H1 (cell line): Measurements from ENCODE around the gene PIEZO1. TPM values are rescaled to one million over a fixed set of nuclear protein-coding genes. Genes with fewer than 3 reads are reported as not detected.

Experiments
- CTCF ChIA-PET: fragments of 300-600 bp; sonication (Branson Sonifier 250); formaldehyde crosslinking; loops from one replicate; lab custom pipeline; 2021; ENCODE audit not compliant: partially characterized antibody; lab: Charles Lee
- POLR2A ChIA-PET: fragments of 300-600 bp; sonication (Branson Sonifier 250); formaldehyde crosslinking; loops from one replicate; lab custom pipeline; 2021; ENCODE audit warnings: inconsistent platforms; ENCODE audit not compliant: partially characterized antibody; lab: Charles Lee
- DNase-seq, 2 experiments: peaks; one replicate each; pipeline versions ENCODE4 v3.0.0 to v3.0.0-alpha.2; 2010 to 2022; ENCODE audit warnings: low spot score in 2 of 2, low read depth in 1 of 2, mixed read lengths in 1 of 2
- FAIRE-seq: peaks from 2 replicates; lab custom pipeline; 2011; peaks lifted over from hg19 to GRCh38; lab: Jason Lieb, UNC
- H2AFZ ChIP-seq: 2 replicates; pipeline ENCODE4 v1.8.1; 2012; ENCODE audit warnings: low read length, inconsistent platforms
- H2AK5ac ChIP-seq: 2 replicates; pipeline ENCODE4 v1.6.1; 2013; ENCODE audit warnings: low read depth, low read length
- H2BK120ac ChIP-seq: replicated peaks from 2 replicates; pipeline ENCODE3; 2013; ENCODE audit warnings: low read depth, low read length, inconsistent platforms
- H2BK12ac ChIP-seq: 2 replicates; pipeline ENCODE4 v1.6.1; 2013; ENCODE audit warnings: low read depth, low read length
- H2BK15ac ChIP-seq: 2 replicates; pipeline ENCODE4 v1.6.1; 2013; ENCODE audit warnings: low read length
- H2BK20ac ChIP-seq: 2 replicates; pipeline ENCODE4 v1.6.1; 2013; ENCODE audit warnings: low read length
- H2BK5ac ChIP-seq: 2 replicates; pipeline ENCODE4 v1.6.1; 2013; ENCODE audit warnings: low read depth, low read length
- H3K14ac ChIP-seq: 2 replicates; pipeline ENCODE4 v1.6.1; 2013; ENCODE audit warnings: inconsistent platforms; ENCODE audit not compliant: insufficient read length
- H3K18ac ChIP-seq: 2 replicates; pipeline ENCODE4 v1.6.1; 2013; ENCODE audit warnings: low read length; ENCODE audit errors: extremely low read depth
- H3K23ac ChIP-seq: 2 replicates; pipeline ENCODE4 v1.6.1; 2013; ENCODE audit warnings: inconsistent platforms; ENCODE audit not compliant: insufficient read length
- H3K23me2 ChIP-seq: 2 replicates; pipeline ENCODE4 v1.6.1; 2013; ENCODE audit warnings: low read depth, low read length
- H3K27ac ChIP-seq: 2 replicates; pipeline ENCODE4 v1.6.1; 2011; ENCODE audit warnings: low read depth, low read length, inconsistent platforms
- H3K27me3 ChIP-seq, 4 experiments: replicated peaks in 1 of 4; 1 replicate in 1 of 4; 2 replicates in 3 of 4; pipeline versions ENCODE4 v1.6.1 to v1.8.1; 2011 to 2013; ENCODE audit warnings: low read length in 3 of 4, mild to moderate bottlenecking in 3 of 4, inconsistent platforms in 2 of 4, mixed read lengths in 2 of 4, moderate library complexity in 1 of 4; ENCODE audit not compliant: control insufficient read depth in 3 of 4, insufficient read depth in 3 of 4; ENCODE audit errors: extremely low read depth in 1 of 4
- H3K36me3 ChIP-seq, 4 experiments: 2 replicates each; pipeline versions ENCODE4 v1.6.1 to v1.8.1; 2011 to 2013; ENCODE audit warnings: mild to moderate bottlenecking in 4 of 4, low read length in 3 of 4, moderate library complexity in 2 of 4, control low read depth in 1 of 4, inconsistent platforms in 1 of 4; ENCODE audit not compliant: insufficient read depth in 4 of 4, control insufficient read depth in 2 of 4
- H3K4ac ChIP-seq: replicated peaks from 2 replicates; pipeline ENCODE3; 2013; ENCODE audit warnings: low read length, low read depth, mixed read lengths, inconsistent platforms; ENCODE audit not compliant: insufficient read length
- H3K4me1 ChIP-seq, 4 experiments: replicated peaks in 1 of 4; 1 replicate in 1 of 4; 2 replicates in 3 of 4; pipeline versions ENCODE4 v1.6.1 to v1.8.1; 2011 to 2013; ENCODE audit warnings: low read length in 3 of 4, inconsistent platforms in 2 of 4, mixed read lengths in 1 of 4; ENCODE audit not compliant: insufficient read depth in 4 of 4, control insufficient read depth in 3 of 4
- H3K4me2 ChIP-seq, 2 experiments: 2 replicates each; pipeline versions ENCODE4 v1.6.1 to v1.8.1; 2011 to 2013; ENCODE audit warnings: low read depth in 2 of 2, low read length in 2 of 2, control low read depth in 1 of 2, inconsistent platforms in 1 of 2, mild to moderate bottlenecking in 1 of 2; ENCODE audit not compliant: insufficient read depth in 1 of 2
- H3K4me3 ChIP-seq, 4 experiments: fragments of 200-600, 300-600 bp in 1 of 4; sonication (generic), shearing (Covaris generic), sonication (Bioruptor Twin) in 1 of 4; 2 replicates each; pipeline versions ENCODE4 v1.5.1 to v1.8.1; 2011 to 2016; ENCODE audit warnings: low read length in 4 of 4, low read depth in 3 of 4, control low read depth in 2 of 4, inconsistent platforms in 2 of 4, mild to moderate bottlenecking in 2 of 4, mixed read lengths in 1 of 4, moderate library complexity in 1 of 4; ENCODE audit not compliant: insufficient read depth in 2 of 4; ENCODE audit errors: extremely low read depth in 1 of 4
- H3K56ac ChIP-seq: replicated peaks from 2 replicates; pipeline ENCODE3; 2013; ENCODE audit warnings: low read depth, mild to moderate bottlenecking, mixed read lengths, low read length, inconsistent platforms; ENCODE audit not compliant: insufficient read length
- H3K79me1 ChIP-seq: 2 replicates; pipeline ENCODE4 v1.6.1; 2013; ENCODE audit warnings: low read depth, low read length, control low read depth
- H3K79me2 ChIP-seq, 2 experiments: 2 replicates each; pipeline versions ENCODE4 v1.6.1 to v1.8.1; 2012 to 2013; ENCODE audit warnings: low read length in 2 of 2, mild to moderate bottlenecking in 2 of 2, inconsistent platforms in 1 of 2; ENCODE audit not compliant: insufficient read depth in 2 of 2, control insufficient read depth in 1 of 2
- H3K9ac ChIP-seq, 4 experiments: replicated peaks in 1 of 4; 1 replicate in 1 of 4; 2 replicates in 3 of 4; pipeline versions ENCODE4 v1.6.1 to v1.8.1; 2011 to 2013; ENCODE audit warnings: low read depth in 3 of 4, low read length in 3 of 4, control low read depth in 2 of 4, mild to moderate bottlenecking in 2 of 4, moderate library complexity in 2 of 4, inconsistent platforms in 1 of 4; ENCODE audit errors: extremely low read depth in 1 of 4
- H3K9me3 ChIP-seq, 2 experiments: 2 replicates each; pipeline versions ENCODE4 v1.6.1 to v1.8.1; 2012 to 2013; ENCODE audit warnings: mild to moderate bottlenecking in 2 of 2, moderate library complexity in 2 of 2, control low read depth in 1 of 2, inconsistent platforms in 1 of 2, low read depth in 1 of 2, low read length in 1 of 2, mixed read lengths in 1 of 2; ENCODE audit not compliant: insufficient read depth in 2 of 2
- H4K20me1 ChIP-seq, 2 experiments: replicated peaks in 1 of 2; 2 replicates each; pipeline versions ENCODE3 to v1.8.1; 2011 to 2013; ENCODE audit warnings: inconsistent platforms in 2 of 2, low read length in 2 of 2, mild to moderate bottlenecking in 1 of 2; ENCODE audit not compliant: insufficient read depth in 2 of 2, control insufficient read depth in 1 of 2
- H4K5ac ChIP-seq: 2 replicates; pipeline ENCODE4 v1.6.1; 2013; ENCODE audit warnings: low read length, low read depth, mixed read lengths, inconsistent platforms; ENCODE audit not compliant: insufficient read length
- H4K8ac ChIP-seq: 2 replicates; pipeline ENCODE4 v1.8.0; 2013; ENCODE audit warnings: mild to moderate bottlenecking, moderate library complexity, low read length, inconsistent platforms; ENCODE audit not compliant: insufficient read depth; ENCODE audit errors: extremely low read depth
- H4K91ac ChIP-seq: replicated peaks from 2 replicates; pipeline ENCODE3; 2013; ENCODE audit warnings: low read length, mixed read lengths, inconsistent platforms; ENCODE audit not compliant: insufficient read length
- BACH1 ChIP-seq: IDR thresholded peaks from 2 replicates; pipeline ENCODE4 v1.6.1; 2012; ENCODE audit warnings: low read length, improper control_type of control experiment
- BCL11A ChIP-seq, 2 experiments: IDR thresholded peaks; one replicate each; pipeline ENCODE4 v1.6.1; 2011; ENCODE audit warnings: low read depth in 2 of 2, low read length in 2 of 2, mild to moderate bottlenecking in 2 of 2
- BRCA1 ChIP-seq: IDR thresholded peaks from 2 replicates; pipeline ENCODE4 v1.6.1; 2012; ENCODE audit warnings: low read depth, low read length, improper control_type of control experiment
- CEBPB ChIP-seq: IDR thresholded peaks from 2 replicates; pipeline ENCODE4 v1.6.1; 2012; ENCODE audit warnings: low read depth, low read length
- EGR1 ChIP-seq: IDR thresholded peaks from 2 replicates; pipeline ENCODE4 v1.6.1; 2011; ENCODE audit warnings: low read depth, low read length, borderline replicate concordance
- EP300 ChIP-seq, 2 experiments: IDR thresholded peaks; 1 replicate in 1 of 2; 2 replicates in 1 of 2; pipeline ENCODE4 v1.6.1; 2011 to 2012; ENCODE audit warnings: low read depth in 2 of 2, low read length in 2 of 2, mild to moderate bottlenecking in 2 of 2, borderline replicate concordance in 1 of 2, inconsistent platforms in 1 of 2, moderate library complexity in 1 of 2
- RBBP5 ChIP-seq: IDR thresholded peaks from 2 replicates; pipeline ENCODE4 v1.7.1; 2012; ENCODE audit warnings: low read depth, mild to moderate bottlenecking, inconsistent platforms, low read length, moderate library complexity, borderline replicate concordance
- RFX5 ChIP-seq: IDR thresholded peaks from 2 replicates; pipeline ENCODE4 v1.6.1; 2011; ENCODE audit warnings: low read depth, low read length, improper control_type of control experiment, borderline replicate concordance
- SIN3A ChIP-seq, 2 experiments: IDR thresholded peaks in 1 of 2; conservative IDR thresholded peaks in 1 of 2; 2 replicates each; pipeline ENCODE4 v1.6.1; 2011 to 2012; ENCODE audit warnings: low read length in 2 of 2, improper control_type of control experiment in 1 of 2, low read depth in 1 of 2, mild to moderate bottlenecking in 1 of 2
- TEAD4 ChIP-seq: IDR thresholded peaks from 2 replicates; pipeline ENCODE4 v1.6.1; 2012; ENCODE audit warnings: low read depth, low read length, inconsistent platforms, mixed read lengths
- ZNF274 ChIP-seq: IDR thresholded peaks from 2 replicates; pipeline ENCODE4 v1.7.0; 2012; ENCODE audit warnings: low read length, borderline replicate concordance; ENCODE audit errors: extremely low read depth
- WGBS, 2 experiments: shearing (Covaris generic) in 1 of 2; methylation state at CpG; one replicate each; pipeline versions ENCODE4 v1.1.6 to v1.1.7; 2013 to 2015; ENCODE audit warnings: low lambda C conversion rate in 2 of 2, mixed read lengths in 2 of 2, inconsistent platforms in 1 of 2, low coverage in 1 of 2, missing lambda C conversion rate in 1 of 2; ENCODE audit not compliant: insufficient replicate concordance in 2 of 2, insufficient coverage in 1 of 2, insufficient read length in 1 of 2; ENCODE audit errors: extremely low coverage in 1 of 2, missing lambda C conversion rate in 1 of 2; 5-methylcytosine and 5-hydroxymethylcytosine counted together
- polyA plus RNA-seq, 7 experiments: library from polyadenylated mRNA; depleted of rRNA in 3 of 7; stranded (reverse) in 5 of 7; unstranded in 2 of 7; fragments of >200 nt in 5 of 7; fragments of 200-250 nt in 2 of 7; gene quantifications; 1 replicate in 5 of 7; 2 replicates in 1 of 7; 4 replicates in 1 of 7; pipeline versions ENCODE4 v1.2.1 to v1.2.3, GENCODE V29; 2011 to 2013; ENCODE audit warnings: missing spikeins in 2 of 7, mixed read lengths in 2 of 7
- total RNA-seq: library from RNA; stranded (reverse); fragmentation: NEBNext Ultra II Directional; extraction: Animal tissue kit (Norgen Biotek cat#: 25700); gene quantifications from 2 replicates; pipeline ENCODE4 v1.2.1, GENCODE V29; 2021

Gene PIEZO1
- total and polyA plus RNA-seq, 2 of the 8 experiments (the other 6 are each of a cell fraction or from before 2014, with no cell fraction given), result 42.3 to 67.5 TPM

GRCh38 chr16:88721815-88722755, 62.9 kb downstream of the PIEZO1 start:
- H3K9ac ChIP-seq, result no peak overlapping the region
- no peak overlapping the region for H3K56ac ChIP-seq
- no peak overlapping the region for H3K14ac ChIP-seq
- H2AK5ac ChIP-seq, result no peak overlapping the region
- no peak for TF ChIP-seq SIN3A (conservative IDR thresholded peaks at IDR 0.05 in 1 of 2, IDR thresholded peaks at IDR 0.05 in 1 of 2; ENCODE audit: low read depth in 1 of 2, low read length in 2 of 2)
- no peak for TF ChIP-seq BRCA1
- TF ChIP-seq EGR1, result no peak
- TF ChIP-seq RBBP5, result no peak
- no peak for TF ChIP-seq ZNF274
- TF ChIP-seq RFX5, result no peak
- TF ChIP-seq EP300 (IDR thresholded peaks at IDR 0.05; ENCODE audit: borderline replicate concordance in 1 of 2, low read depth in 2 of 2, low read length in 2 of 2), result no peak
- TF ChIP-seq CEBPB, result no peak
- no peak for TF ChIP-seq TEAD4
- TF ChIP-seq BCL11A (IDR thresholded peaks at IDR 0.05; ENCODE audit: low read depth in 2 of 2, low read length in 2 of 2), result no peak
- TF ChIP-seq BACH1, result no peak
- no peak for DNase-seq
- no peak overlapping the region for H3K23ac ChIP-seq
- no peak overlapping the region for H2BK15ac ChIP-seq
- H3K36me3 ChIP-seq, result peaks cover 0 to 27% (median 10%) of the 10 kb centered on the region in 4 experiments; a peak in 5 of 8 replicates
- H3K79me1 ChIP-seq, result no peaks in the 10 kb centered on the region
- H3K4me2 ChIP-seq, result no peak overlapping the region
- no peak overlapping the region for H4K8ac ChIP-seq
- H4K91ac ChIP-seq, result no peak overlapping the region
- H3K27me3 ChIP-seq, result no peaks in the 10 kb centered on the region
- H2AFZ ChIP-seq, result no peak overlapping the region
- CTCF ChIA-PET, result interaction anchor here (1.1 to 4.5 kb wide), 4 partner anchors 15 to 68 kb away, joined by 4 to 24 read pairs (median 6); no protein-coding TSS in a partner anchor
- H3K23me2 ChIP-seq, result no peaks in the 10 kb centered on the region
- H3K4me3 ChIP-seq, result no peak overlapping the region
- no peak for FAIRE-seq
- POLR2A ChIA-PET, result interaction anchor here (0.8 to 1.5 kb wide), 4 partner anchors 11 to 46 kb away, joined by 3 to 6 read pairs (median 4); no protein-coding TSS in a partner anchor
- H2BK20ac ChIP-seq, result no peak overlapping the region
- no peak overlapping the region for H3K18ac ChIP-seq
- WGBS, 2 experiments, result 94% methylated on average over 37 of the region's 61 CpGs; no CpG with 5 or more reads in 1 of the 2 experiments
- no peak overlapping the region for H3K4ac ChIP-seq
- no peak overlapping the region for H2BK120ac ChIP-seq
- no peaks in the 10 kb centered on the region for H3K9me3 ChIP-seq
- H4K5ac ChIP-seq, result no peak overlapping the region
- H4K20me1 ChIP-seq, result peaks cover 0 to 13% of the 10 kb centered on the region in 2 experiments
- no peaks in the 10 kb centered on the region for H3K79me2 ChIP-seq
- no peak overlapping the region; the same call in 1 of the 2 replicates for H2BK5ac ChIP-seq
- H2BK12ac ChIP-seq, result no peak overlapping the region
- no peaks in the 10 kb centered on the region for H3K4me1 ChIP-seq
- H3K27ac ChIP-seq, result no peak overlapping the region
